Testis (tissue), 2 donors: Measurements from ENCODE around the gene WDR3.

Experiments used
- POLR2A ChIP-seq: fragments of 450-650 bp; IDR thresholded peaks from one replicate; pipeline ENCODE4 v1.6.1; 2017; ENCODE audit warnings: antibody characterized with exemption, mild to moderate bottlenecking, moderate library complexity
- TF ChIP-seq, protein P1 (sequence below), 3 experiments: fragments of 450-650 bp in 2 of 3; fragments of 200-600 bp in 1 of 3; sonication (generic) in 1 of 3; IDR thresholded peaks; one replicate each; pipeline ENCODE4 v1.5.1; 2016 to 2019; ENCODE audit warnings: antibody characterized with exemption in 3 of 3, mild to moderate bottlenecking in 2 of 3, moderate library complexity in 1 of 3

DNA sequence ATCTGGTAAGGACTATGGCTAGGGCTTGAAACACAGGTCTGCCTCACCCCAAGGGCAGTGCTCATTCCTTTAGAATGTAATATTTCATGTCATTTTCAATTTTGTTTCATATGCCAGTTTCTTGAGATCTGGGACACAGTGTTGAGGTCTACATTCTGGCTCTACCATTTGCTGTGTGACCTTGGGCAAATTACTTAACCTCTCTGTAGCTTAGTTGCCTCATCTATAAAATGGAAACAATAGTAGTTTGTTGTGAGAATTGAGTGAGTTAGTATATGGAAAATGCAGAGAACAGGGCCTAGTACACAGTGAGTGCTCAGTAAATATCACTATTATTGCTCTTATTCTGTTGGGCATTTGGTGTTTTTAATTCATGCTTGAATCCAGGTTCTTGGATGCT is 84.4 kb downstream of the WDR3 start:
- TF ChIP-seq, protein P1, sequence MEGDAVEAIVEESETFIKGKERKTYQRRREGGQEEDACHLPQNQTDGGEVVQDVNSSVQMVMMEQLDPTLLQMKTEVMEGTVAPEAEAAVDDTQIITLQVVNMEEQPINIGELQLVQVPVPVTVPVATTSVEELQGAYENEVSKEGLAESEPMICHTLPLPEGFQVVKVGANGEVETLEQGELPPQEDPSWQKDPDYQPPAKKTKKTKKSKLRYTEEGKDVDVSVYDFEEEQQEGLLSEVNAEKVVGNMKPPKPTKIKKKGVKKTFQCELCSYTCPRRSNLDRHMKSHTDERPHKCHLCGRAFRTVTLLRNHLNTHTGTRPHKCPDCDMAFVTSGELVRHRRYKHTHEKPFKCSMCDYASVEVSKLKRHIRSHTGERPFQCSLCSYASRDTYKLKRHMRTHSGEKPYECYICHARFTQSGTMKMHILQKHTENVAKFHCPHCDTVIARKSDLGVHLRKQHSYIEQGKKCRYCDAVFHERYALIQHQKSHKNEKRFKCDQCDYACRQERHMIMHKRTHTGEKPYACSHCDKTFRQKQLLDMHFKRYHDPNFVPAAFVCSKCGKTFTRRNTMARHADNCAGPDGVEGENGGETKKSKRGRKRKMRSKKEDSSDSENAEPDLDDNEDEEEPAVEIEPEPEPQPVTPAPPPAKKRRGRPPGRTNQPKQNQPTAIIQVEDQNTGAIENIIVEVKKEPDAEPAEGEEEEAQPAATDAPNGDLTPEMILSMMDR (IDR thresholded peaks at IDR 0.05): no peak
- TF ChIP-seq POLR2A: no peak
